HepG2 (cell line): ENCODE measurements around the gene FNDC7. TPM values are rescaled to one million over a fixed set of nuclear protein-coding genes. Genes with fewer than 3 reads are reported as not detected.
A peak's percentile ranks its signal among the peaks of the same experiment; 100 is the strongest.

ENCODE experiments used
- ATF7-NPFF ChIP-seq: sonication (generic); formaldehyde crosslinking; IDR thresholded peaks from 2 replicates; pipeline ENCODE4 v1.8.1; 2023; ENCODE audit warnings: mild to moderate bottlenecking, low read depth, missing genetic modification reagents, moderate library complexity
- DNMT3B ChIP-seq: conservative IDR thresholded peaks from 2 replicates; pipeline ENCODE4 v1.6.1; 2016; ENCODE audit warnings: missing biosample characterization, control low read depth
- EZH2 ChIP-seq: conservative IDR thresholded peaks from 2 replicates; pipeline ENCODE4 v1.6.1; 2012; ENCODE audit warnings: mild to moderate bottlenecking, low read depth, low read length, moderate library complexity
- NCOA5 ChIP-seq: sonication (generic); formaldehyde crosslinking; IDR thresholded peaks from 2 replicates; pipeline ENCODE4 v1.4.0; 2020; ENCODE audit warnings: missing genetic modification reagents
- PAX8 ChIP-seq: sonication (generic); formaldehyde crosslinking; IDR thresholded peaks from 2 replicates; pipeline ENCODE4 v1.8.0; 2022; ENCODE audit warnings: mild to moderate bottlenecking, missing genetic modification reagents, borderline replicate concordance
- PCBP2 ChIP-seq: fragments of 200-400 bp; formaldehyde crosslinking; optimal IDR thresholded peaks from 2 replicates; pipeline ENCODE3; 2018; ENCODE audit warnings: low read length, low read depth; ENCODE audit not compliant: poor library complexity, severe bottlenecking
- RAD21 ChIP-seq: fragments of 450-650 bp; formaldehyde crosslinking; IDR thresholded peaks from 2 replicates; pipeline ENCODE4 v1.5.0; 2020; ENCODE audit warnings: mild to moderate bottlenecking
- RFXAP ChIP-seq: sonication (generic); formaldehyde crosslinking; IDR thresholded peaks from 2 replicates; pipeline ENCODE4 v1.4.0; 2020; ENCODE audit warnings: missing genetic modification reagents, borderline replicate concordance
- ZIK1 ChIP-seq: sonication (generic); formaldehyde crosslinking; IDR thresholded peaks from 2 replicates; pipeline ENCODE4 v1.5.0; 2020; ENCODE audit warnings: mild to moderate bottlenecking, low read depth, missing genetic modification reagents, borderline replicate concordance
- ZMYM2 ChIP-seq: sonication (generic); formaldehyde crosslinking; IDR thresholded peaks from 2 replicates; pipeline ENCODE4 v1.8.0; 2022; ENCODE audit warnings: mild to moderate bottlenecking, missing genetic modification reagents
- ZNF136 ChIP-seq: sonication (generic); formaldehyde crosslinking; IDR thresholded peaks from 2 replicates; pipeline ENCODE4 v1.8.1; 2022; ENCODE audit warnings: low read depth, mild to moderate bottlenecking, moderate library complexity, missing genetic modification reagents
- ZNF263 ChIP-seq: sonication (generic); formaldehyde crosslinking; IDR thresholded peaks from 2 replicates; pipeline ENCODE4 v1.4.0; 2020; ENCODE audit warnings: missing genetic modification reagents
- ZNF496 ChIP-seq: sonication (generic); formaldehyde crosslinking; IDR thresholded peaks from 2 replicates; pipeline ENCODE4 v1.8.1; 2023; ENCODE audit warnings: mild to moderate bottlenecking, moderate library complexity, missing genetic modification reagents; ENCODE audit not compliant: insufficient replicate concordance
- ZNF720 ChIP-seq: sonication (generic); formaldehyde crosslinking; IDR thresholded peaks from 2 replicates; pipeline ENCODE4 v1.4.0; 2020; ENCODE audit warnings: missing genetic modification reagents
- ZSCAN20 ChIP-seq: sonication (generic); formaldehyde crosslinking; IDR thresholded peaks from 2 replicates; pipeline ENCODE4 v1.4.0; 2020; ENCODE audit warnings: missing genetic modification reagents, mild to moderate bottlenecking, borderline replicate concordance
- polyA plus RNA-seq, 8 experiments: library from polyadenylated mRNA; depleted of rRNA in 3 of 8; stranded (reverse) in 7 of 8; unstranded in 1 of 8; fragments of >200 nt; fragmentation: Illumina TruSeq in 4 of 8; extraction: Trizol in 4 of 8; gene quantifications; 2 replicates each; pipeline versions ENCODE4 v1.2.1 to v1.2.3, GENCODE V29; 2011 to 2016; ENCODE audit warnings: low read depth in 4 of 8, missing spikeins in 1 of 8, mixed read lengths in 1 of 8; ENCODE audit not compliant: insufficient read depth in 1 of 8
- total RNA-seq, 5 experiments: library from RNA; depleted of rRNA; stranded (reverse); fragments of >200 nt; fragmentation: Illumina TruSeq; extraction: Trizol; gene quantifications; 2 replicates each; pipeline ENCODE4 v1.2.3, GENCODE V29; 2016; ENCODE audit warnings: low read depth in 1 of 5
- TF ChIP-seq, protein P1 (sequence below): sonication (generic); formaldehyde crosslinking; IDR thresholded peaks from 2 replicates; pipeline ENCODE4 v1.5.0; 2020; ENCODE audit warnings: mild to moderate bottlenecking, missing genetic modification reagents, borderline replicate concordance
- TF ChIP-seq, protein P2 (sequence below): IDR thresholded peaks from 2 replicates; pipeline ENCODE4 v1.4.0; 2020; ENCODE audit warnings: mild to moderate bottlenecking, missing genetic modification reagents
- TF ChIP-seq, protein P3 (sequence below): sonication (generic); formaldehyde crosslinking; IDR thresholded peaks from 2 replicates; pipeline ENCODE4 v1.4.0; 2020; ENCODE audit warnings: missing genetic modification reagents

Gene FNDC7
- total and polyA plus RNA-seq, 2 of the 13 experiments (the other 11 are each of a cell fraction or from before 2014, with no cell fraction given), result 0.03 TPM; not detected in 1

DNA sequence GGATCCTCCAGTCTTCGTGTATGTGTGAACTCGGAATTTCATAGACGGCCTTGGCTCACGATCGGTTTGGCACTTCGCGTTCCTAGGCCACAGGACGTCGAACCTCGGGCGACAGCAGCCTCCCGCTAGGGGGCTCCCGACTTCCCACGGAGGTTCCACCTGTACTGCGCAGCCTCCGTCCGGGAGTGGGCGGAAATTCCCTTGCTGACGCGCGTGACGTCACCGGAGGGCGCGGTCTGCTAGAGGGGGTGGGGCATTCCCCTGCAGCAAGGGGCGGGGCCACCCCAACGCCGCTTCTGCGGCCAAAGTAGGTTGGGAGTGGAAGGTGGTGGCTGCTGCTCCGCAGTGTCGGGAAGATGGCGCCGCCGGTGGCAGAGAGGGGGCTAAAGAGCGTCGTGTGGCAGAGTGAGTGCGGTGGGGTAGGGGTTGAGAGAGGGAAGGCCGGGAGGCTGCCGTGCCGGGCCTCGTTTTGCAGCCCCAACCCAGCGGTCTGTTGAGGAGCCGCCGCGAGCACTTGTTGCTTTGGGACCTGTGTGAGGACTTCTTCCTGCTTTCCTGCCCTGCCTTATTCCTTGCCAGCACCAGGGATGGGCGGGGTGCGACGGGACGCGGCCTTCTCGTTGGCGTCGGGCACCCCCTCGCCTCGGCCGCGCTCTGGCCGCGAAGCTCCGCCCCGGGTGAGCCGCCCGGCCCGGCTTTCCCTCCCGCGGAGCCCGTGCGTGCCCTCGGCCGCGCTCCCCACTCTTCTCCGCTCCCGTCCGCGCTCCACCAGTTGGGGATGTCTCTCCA, 33.9 kb downstream of the FNDC7 start, which contains the start of gene STXBP3 (continued):
- TF ChIP-seq, protein P1, sequence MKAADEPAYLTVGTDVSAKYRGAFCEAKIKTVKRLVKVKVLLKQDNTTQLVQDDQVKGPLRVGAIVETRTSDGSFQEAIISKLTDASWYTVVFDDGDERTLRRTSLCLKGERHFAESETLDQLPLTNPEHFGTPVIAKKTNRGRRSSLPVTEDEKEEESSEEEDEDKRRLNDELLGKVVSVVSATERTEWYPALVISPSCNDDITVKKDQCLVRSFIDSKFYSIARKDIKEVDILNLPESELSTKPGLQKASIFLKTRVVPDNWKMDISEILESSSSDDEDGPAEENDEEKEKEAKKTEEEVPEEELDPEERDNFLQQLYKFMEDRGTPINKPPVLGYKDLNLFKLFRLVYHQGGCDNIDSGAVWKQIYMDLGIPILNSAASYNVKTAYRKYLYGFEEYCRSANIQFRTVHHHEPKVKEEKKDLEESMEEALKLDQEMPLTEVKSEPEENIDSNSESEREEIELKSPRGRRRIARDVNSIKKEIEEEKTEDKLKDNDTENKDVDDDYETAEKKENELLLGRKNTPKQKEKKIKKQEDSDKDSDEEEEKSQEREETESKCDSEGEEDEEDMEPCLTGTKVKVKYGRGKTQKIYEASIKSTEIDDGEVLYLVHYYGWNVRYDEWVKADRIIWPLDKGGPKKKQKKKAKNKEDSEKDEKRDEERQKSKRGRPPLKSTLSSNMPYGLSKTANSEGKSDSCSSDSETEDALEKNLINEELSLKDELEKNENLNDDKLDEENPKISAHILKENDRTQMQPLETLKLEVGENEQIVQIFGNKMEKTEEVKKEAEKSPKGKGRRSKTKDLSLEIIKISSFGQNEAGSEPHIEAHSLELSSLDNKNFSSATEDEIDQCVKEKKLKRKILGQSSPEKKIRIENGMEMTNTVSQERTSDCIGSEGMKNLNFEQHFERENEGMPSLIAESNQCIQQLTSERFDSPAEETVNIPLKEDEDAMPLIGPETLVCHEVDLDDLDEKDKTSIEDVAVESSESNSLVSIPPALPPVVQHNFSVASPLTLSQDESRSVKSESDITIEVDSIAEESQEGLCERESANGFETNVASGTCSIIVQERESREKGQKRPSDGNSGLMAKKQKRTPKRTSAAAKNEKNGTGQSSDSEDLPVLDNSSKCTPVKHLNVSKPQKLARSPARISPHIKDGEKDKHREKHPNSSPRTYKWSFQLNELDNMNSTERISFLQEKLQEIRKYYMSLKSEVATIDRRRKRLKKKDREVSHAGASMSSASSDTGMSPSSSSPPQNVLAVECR, result peak; percentile 81
- TF ChIP-seq, protein P2, sequence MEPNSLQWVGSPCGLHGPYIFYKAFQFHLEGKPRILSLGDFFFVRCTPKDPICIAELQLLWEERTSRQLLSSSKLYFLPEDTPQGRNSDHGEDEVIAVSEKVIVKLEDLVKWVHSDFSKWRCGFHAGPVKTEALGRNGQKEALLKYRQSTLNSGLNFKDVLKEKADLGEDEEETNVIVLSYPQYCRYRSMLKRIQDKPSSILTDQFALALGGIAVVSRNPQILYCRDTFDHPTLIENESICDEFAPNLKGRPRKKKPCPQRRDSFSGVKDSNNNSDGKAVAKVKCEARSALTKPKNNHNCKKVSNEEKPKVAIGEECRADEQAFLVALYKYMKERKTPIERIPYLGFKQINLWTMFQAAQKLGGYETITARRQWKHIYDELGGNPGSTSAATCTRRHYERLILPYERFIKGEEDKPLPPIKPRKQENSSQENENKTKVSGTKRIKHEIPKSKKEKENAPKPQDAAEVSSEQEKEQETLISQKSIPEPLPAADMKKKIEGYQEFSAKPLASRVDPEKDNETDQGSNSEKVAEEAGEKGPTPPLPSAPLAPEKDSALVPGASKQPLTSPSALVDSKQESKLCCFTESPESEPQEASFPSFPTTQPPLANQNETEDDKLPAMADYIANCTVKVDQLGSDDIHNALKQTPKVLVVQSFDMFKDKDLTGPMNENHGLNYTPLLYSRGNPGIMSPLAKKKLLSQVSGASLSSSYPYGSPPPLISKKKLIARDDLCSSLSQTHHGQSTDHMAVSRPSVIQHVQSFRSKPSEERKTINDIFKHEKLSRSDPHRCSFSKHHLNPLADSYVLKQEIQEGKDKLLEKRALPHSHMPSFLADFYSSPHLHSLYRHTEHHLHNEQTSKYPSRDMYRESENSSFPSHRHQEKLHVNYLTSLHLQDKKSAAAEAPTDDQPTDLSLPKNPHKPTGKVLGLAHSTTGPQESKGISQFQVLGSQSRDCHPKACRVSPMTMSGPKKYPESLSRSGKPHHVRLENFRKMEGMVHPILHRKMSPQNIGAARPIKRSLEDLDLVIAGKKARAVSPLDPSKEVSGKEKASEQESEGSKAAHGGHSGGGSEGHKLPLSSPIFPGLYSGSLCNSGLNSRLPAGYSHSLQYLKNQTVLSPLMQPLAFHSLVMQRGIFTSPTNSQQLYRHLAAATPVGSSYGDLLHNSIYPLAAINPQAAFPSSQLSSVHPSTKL (CRISPR knock-in tag), result peak; percentile 59; the same call in 1 of the 2 replicates
- TF ChIP-seq ZNF136 (CRISPR knock-in tag), result peak; percentile 97; the same call in 1 of the 2 replicates
- no peak; the same call in 1 of the 2 replicates for TF ChIP-seq ZIK1
- no peak for TF ChIP-seq EZH2
- TF ChIP-seq ZSCAN20 (CRISPR knock-in tag), result peak; percentile 84; the same call in 1 of the 2 replicates
- peak; percentile 96 for TF ChIP-seq ZMYM2 (CRISPR knock-in tag)
- 0 out of 2 replicates have a peak, but pooled peaks have one; percentile 19 for TF ChIP-seq ZNF263 (CRISPR knock-in tag)
- peak; percentile 61 for TF ChIP-seq ATF7-NPFF
- no peak for TF ChIP-seq DNMT3B
- peak; percentile 82; the same call in 1 of the 2 replicates for TF ChIP-seq RFXAP (CRISPR knock-in tag)
- TF ChIP-seq ZNF496 (CRISPR knock-in tag), result no peak
- no peak; the same call in 1 of the 2 replicates for TF ChIP-seq RAD21 (CRISPR knock-in tag)
- no peak for TF ChIP-seq ZNF720
- TF ChIP-seq, protein P3, sequence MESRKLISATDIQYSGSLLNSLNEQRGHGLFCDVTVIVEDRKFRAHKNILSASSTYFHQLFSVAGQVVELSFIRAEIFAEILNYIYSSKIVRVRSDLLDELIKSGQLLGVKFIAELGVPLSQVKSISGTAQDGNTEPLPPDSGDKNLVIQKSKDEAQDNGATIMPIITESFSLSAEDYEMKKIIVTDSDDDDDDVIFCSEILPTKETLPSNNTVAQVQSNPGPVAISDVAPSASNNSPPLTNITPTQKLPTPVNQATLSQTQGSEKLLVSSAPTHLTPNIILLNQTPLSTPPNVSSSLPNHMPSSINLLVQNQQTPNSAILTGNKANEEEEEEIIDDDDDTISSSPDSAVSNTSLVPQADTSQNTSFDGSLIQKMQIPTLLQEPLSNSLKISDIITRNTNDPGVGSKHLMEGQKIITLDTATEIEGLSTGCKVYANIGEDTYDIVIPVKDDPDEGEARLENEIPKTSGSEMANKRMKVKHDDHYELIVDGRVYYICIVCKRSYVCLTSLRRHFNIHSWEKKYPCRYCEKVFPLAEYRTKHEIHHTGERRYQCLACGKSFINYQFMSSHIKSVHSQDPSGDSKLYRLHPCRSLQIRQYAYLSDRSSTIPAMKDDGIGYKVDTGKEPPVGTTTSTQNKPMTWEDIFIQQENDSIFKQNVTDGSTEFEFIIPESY, result peak; percentile 33; the same call in 1 of the 2 replicates
- TF ChIP-seq NCOA5 (CRISPR knock-in tag), result no peak
- no peak for TF ChIP-seq PAX8 (CRISPR knock-in tag)
- no peak for TF ChIP-seq PCBP2
